B cell (primary cell): ENCODE measurements around the gene ADGRA3. TPM values are rescaled to one million over a fixed set of nuclear protein-coding genes. Genes with fewer than 3 reads are reported as not detected.

ENCODE experiments used
- ATAC-seq: fragments of 200-7000 bp; cut with Tn5 transposase; one replicate; pipeline ENCODE4 v1.10.0; 2021; ENCODE audit warnings: low read depth, mild to moderate bottlenecking, moderate number of reproducible peaks, moderate library complexity
- CTCF ChIA-PET: fragments of 350-600 bp; sonication (Branson Sonifier 250); formaldehyde crosslinking; loops from one replicate; lab custom pipeline; 2021; ENCODE audit warnings: antibody characterized with exemption, inconsistent platforms; lab: Charles Lee
- POLR2A ChIA-PET: fragments of 350-600 bp; sonication (Branson Sonifier 250); formaldehyde crosslinking; loops from one replicate; lab custom pipeline; 2021; ENCODE audit warnings: antibody characterized with exemption; lab: Charles Lee
- DNase-seq: peaks from one replicate; pipeline ENCODE4 v3.0.0; 2013
- H2AFZ ChIP-seq: 2 replicates; pipeline ENCODE4 v1.6.1; 2012; ENCODE audit warnings: mild to moderate bottlenecking, low read depth, low read length; ENCODE audit not compliant: insufficient read depth, poor library complexity, severe bottlenecking
- H3K27ac ChIP-seq, 2 donors: 1 replicate in 1 of 2; 2 replicates in 1 of 2; pipeline ENCODE4 v1.5.1; 2012 to 2013; ENCODE audit warnings: low read length in 2 of 2, mild to moderate bottlenecking in 2 of 2, moderate library complexity in 1 of 2
- H3K27me3 ChIP-seq, 4 experiments: fragments of 200-600 bp in 1 of 4; sonication (generic) in 1 of 4; replicated peaks in 1 of 4; 1 replicate in 2 of 4; 2 replicates in 2 of 4; pipeline versions ENCODE4 v1.6.1 to v1.7.0; 2013 to 2016; ENCODE audit warnings: low read length in 3 of 4, mild to moderate bottlenecking in 2 of 4, mixed read lengths in 1 of 4, moderate library complexity in 1 of 4; ENCODE audit not compliant: insufficient read depth in 4 of 4, control insufficient read depth in 3 of 4; ENCODE audit errors: control extremely low read depth in 1 of 4
- H3K36me3 ChIP-seq, 2 experiments: replicated peaks in 1 of 2; 1 replicate in 1 of 2; 2 replicates in 1 of 2; pipeline versions ENCODE4 v1.6.1 to v1.7.1; 2013; ENCODE audit warnings: low read length in 1 of 2; ENCODE audit not compliant: insufficient read depth in 2 of 2, control insufficient read depth in 1 of 2; ENCODE audit errors: control extremely low read depth in 1 of 2, extremely low read depth in 1 of 2
- H3K4me1 ChIP-seq, 2 donors: fragments of 200-600 bp in 1 of 2; sonication (generic) in 1 of 2; 1 replicate in 1 of 2; 2 replicates in 1 of 2; pipeline versions ENCODE4 v1.5.1 to v1.6.1; 2013 to 2017; ENCODE audit warnings: low read length in 2 of 2; ENCODE audit not compliant: control insufficient read depth in 2 of 2, insufficient read depth in 2 of 2
- H3K4me2 ChIP-seq: replicated peaks from 2 replicates; pipeline ENCODE3; 2012; ENCODE audit warnings: mild to moderate bottlenecking, low read depth, low read length; ENCODE audit not compliant: poor library complexity, severe bottlenecking
- H3K4me3 ChIP-seq, 5 experiments: fragments of 200-600 bp in 1 of 5; sonication (generic) in 1 of 5; 1 replicate in 3 of 5; 2 replicates in 2 of 5; pipeline versions ENCODE4 v1.5.1 to v1.7.0; 2011 to 2016; ENCODE audit warnings: low read length in 4 of 5, mild to moderate bottlenecking in 4 of 5, low read depth in 2 of 5, control low read depth in 1 of 5, moderate library complexity in 1 of 5; ENCODE audit not compliant: insufficient read depth in 1 of 5; ENCODE audit errors: control extremely low read depth in 1 of 5, extremely low read depth in 1 of 5
- H3K79me2 ChIP-seq: fragments of 200-600 bp; sonication (generic); one replicate; pipeline ENCODE4 v1.6.0; 2016; ENCODE audit warnings: low read length; ENCODE audit not compliant: control insufficient read depth, insufficient read depth
- H3K9ac ChIP-seq: fragments of 200-600 bp; sonication (generic); 2 replicates; pipeline ENCODE4 v1.6.1; 2017; ENCODE audit warnings: mild to moderate bottlenecking, low read length, moderate library complexity
- H3K9me3 ChIP-seq, 3 donors: one replicate each; pipeline versions ENCODE4 v1.6.1 to v1.7.1; 2013; ENCODE audit warnings: low read length in 2 of 3; ENCODE audit not compliant: control insufficient read depth in 2 of 3, insufficient read depth in 1 of 3; ENCODE audit errors: control extremely low read depth in 1 of 3
- H4K20me1 ChIP-seq: 2 replicates; pipeline ENCODE4 v1.6.0; 2012; ENCODE audit warnings: mild to moderate bottlenecking, low read length; ENCODE audit not compliant: insufficient read depth, control insufficient read depth, poor library complexity, severe bottlenecking
- H3K27ac Mint-ChIP-seq: one replicate; pipeline ENCODE4 v1.8.0; 2021; ENCODE audit warnings: mixed read lengths
- H3K27me3 Mint-ChIP-seq: one replicate; pipeline ENCODE4 v1.8.0; 2021; ENCODE audit warnings: mixed read lengths
- H3K4me1 Mint-ChIP-seq: one replicate; pipeline ENCODE4 v1.8.0; 2021; ENCODE audit warnings: mixed read lengths
- H3K4me3 Mint-ChIP-seq: one replicate; pipeline ENCODE4 v1.8.0; 2021; ENCODE audit warnings: mixed read lengths
- H3K9me3 Mint-ChIP-seq: one replicate; pipeline ENCODE4 v1.8.0; 2022; ENCODE audit warnings: mixed read lengths; ENCODE audit not compliant: insufficient read depth
- CTCF ChIP-seq: fragments of 200-600 bp; IDR thresholded peaks from one replicate; pipeline ENCODE4 v1.8.0; 2022; ENCODE audit warnings: antibody characterized with exemption, mild to moderate bottlenecking
- EZH2 ChIP-seq: IDR thresholded peaks from 2 replicates; pipeline ENCODE4 v1.6.1; 2012; ENCODE audit warnings: borderline replicate concordance, low read depth, mild to moderate bottlenecking, moderate library complexity, low read length; ENCODE audit not compliant: insufficient read depth, poor library complexity, severe bottlenecking
- WGBS: methylation state at CpG from one replicate; pipeline ENCODE4 v1.1.5; 2013; ENCODE audit warnings: missing lambda C conversion rate; ENCODE audit not compliant: insufficient coverage; 5-methylcytosine and 5-hydroxymethylcytosine counted together
- intact Hi-C: fragments of 100-400 bp; cut with micrococcal nuclease; formaldehyde crosslinking; loops from one replicate; pipeline ENCODE4 v1.10.0; 2022
- polyA plus RNA-seq: library from polyadenylated mRNA; depleted of rRNA; stranded (reverse); fragments of >200 nt; gene quantifications from 2 replicates; pipeline ENCODE4 v1.2.3, GENCODE V29; 2012
- total RNA-seq, 2 donors: library from RNA; stranded (reverse); fragments of 120-200 nt in 1 of 2; gene quantifications; 1 replicate in 1 of 2; 2 replicates in 1 of 2; pipeline versions ENCODE4 v1.2.3 to v1.2.4, GENCODE V29; 2013 to 2022

The ADGRA3 gene
- total and polyA plus RNA-seq, 2 donors (not counting 1 experiment from before 2014, with no cell fraction given) = 0.25 TPM; not detected in 1

- intact Hi-C loops = no loop called here
- Mint-ChIP-seq H3K9me3 (peaks cover 4% of the 10 kb centered on the region), H3K27ac (no peak overlapping the region), H3K4me1 (no peaks in the 10 kb centered on the region), H3K4me3 (no peak overlapping the region), H3K27me3 (no peaks in the 10 kb centered on the region)
- ATAC-seq (no peak), DNase-seq (no peak)
- Histone ChIP-seq H2AFZ (no peak overlapping the region), H3K9ac (no peak overlapping the region), H3K79me2 (no peaks in the 10 kb centered on the region), H3K36me3 (no peaks in the 10 kb centered on the region), H3K4me2 (no peak overlapping the region), H3K4me3 (no peak overlapping the region), H3K9me3 (peaks cover 0 to 5% (median 0%) of the 10 kb centered on the region in 3 donors), H3K27me3 (no peaks in the 10 kb centered on the region), H3K27ac (no peak overlapping the region), H3K4me1 (no peaks in the 10 kb centered on the region), H4K20me1 (no peaks in the 10 kb centered on the region)
- TF ChIP-seq CTCF = no peak
- TF ChIP-seq EZH2 = no peak
- 84% methylated on average over 3 of the region's 3 CpGs for WGBS
- POLR2A ChIA-PET = no interaction called here
- CTCF ChIA-PET = no interaction called here
These were observed 53.2 kb downstream of the ADGRA3 start for GRCh38 chr4:22462688-22463087.

- intact Hi-C loops = no loop called here
- Histone ChIP-seq H3K4me2 (no peak overlapping the region), H3K27me3 (no peaks in the 10 kb centered on the region), H3K4me1 (no peaks in the 10 kb centered on the region), H3K9ac (no peak overlapping the region), H4K20me1 (no peaks in the 10 kb centered on the region), H3K36me3 (no peaks in the 10 kb centered on the region), H3K4me3 (no peak overlapping the region), H3K9me3 (peaks cover 0 to 5% (median 0%) of the 10 kb centered on the region in 3 donors), H3K79me2 (no peaks in the 10 kb centered on the region), H2AFZ (no peak overlapping the region), H3K27ac (no peak overlapping the region)
- no peaks in the 10 kb centered on the region for H3K27me3 Mint-ChIP-seq
- no peak for TF ChIP-seq CTCF
- no peak for TF ChIP-seq EZH2
- no peak overlapping the region for H3K4me3 Mint-ChIP-seq
- ATAC-seq (no peak), DNase-seq (no peak)
- no peaks in the 10 kb centered on the region for H3K4me1 Mint-ChIP-seq
- H3K9me3 Mint-ChIP-seq = no peaks in the 10 kb centered on the region
- ChIA-PET POLR2A (no interaction called here), CTCF (no interaction called here)
- no peak overlapping the region for H3K27ac Mint-ChIP-seq
These were observed 55.6 kb downstream of the ADGRA3 start for GRCh38 chr4:22460266-22460665.
